ENCODE measurements around the gene RNF217. TPM values are rescaled to one million over a fixed set of nuclear protein-coding genes. Genes with fewer than 3 reads are reported as not detected.

RNF217 gene
- total RNA-seq, 2 experiments from 2014 or later, result 0.12 to 0.30 TPM

Other genes starting within 250 kb of the RNF217 start
- under 1 TPM; 0.40 to 0.87 TPM for gene TPD52L1, start 191.3 kb downstream of the RNF217 start, total RNA-seq

Measured in activated naive CD8-positive, alpha-beta T cell treated with anti-CD3 and anti-CD28 coated beads for 36 hours (primary cell).